Measurements from ENCODE around the gene PREPL.

The PREPL gene

GRCh38 chr2:44377486-44377885 lies 16.2 kb upstream of the PREPL start:
- in situ Hi-C loops (cut with MboI; ENCODE audit: low pct_unique_long_range_greater_than_20kb, low sequenced_read_pairs, unreplicated experiment), result no loop called here
- no peak for TF ChIP-seq CTCF (IDR thresholded peaks at IDR 0.05; ENCODE audit: extremely low read depth, insufficient read depth, missing control alignments)
- no peak for DNase-seq (ENCODE audit: low spot score)

- in situ Hi-C loops (cut with MboI; ENCODE audit: low pct_unique_long_range_greater_than_20kb, low sequenced_read_pairs, unreplicated experiment), result no loop called here
- no peak for TF ChIP-seq CTCF (IDR thresholded peaks at IDR 0.05; ENCODE audit: extremely low read depth, insufficient read depth, missing control alignments)
- DNase-seq (ENCODE audit: low spot score), result no peak
These were observed 11.0 kb upstream of the PREPL start for GRCh38 chr2:44372246-44372645.

GRCh38 chr2:44371445-44371844 lies 10.2 kb upstream of the PREPL start:
- DNase-seq (ENCODE audit: low spot score), result no peak
- no peak for TF ChIP-seq CTCF (IDR thresholded peaks at IDR 0.05; ENCODE audit: extremely low read depth, insufficient read depth, missing control alignments)
- in situ Hi-C loops (cut with MboI; ENCODE audit: low pct_unique_long_range_greater_than_20kb, low sequenced_read_pairs, unreplicated experiment), result no loop called here

- no peak for TF ChIP-seq CTCF (IDR thresholded peaks at IDR 0.05; ENCODE audit: extremely low read depth, insufficient read depth, missing control alignments)
- DNase-seq (ENCODE audit: low spot score), result no peak
- in situ Hi-C loops (cut with MboI; ENCODE audit: low pct_unique_long_range_greater_than_20kb, low sequenced_read_pairs, unreplicated experiment), result no loop called here
These were observed 8.1 kb upstream of the PREPL start for GRCh38 chr2:44369392-44369791.

GRCh38 chr2:44367591-44367990 lies 6.3 kb upstream of the PREPL start:
- DNase-seq (ENCODE audit: low spot score), result no peak
- in situ Hi-C loops (cut with MboI; ENCODE audit: low pct_unique_long_range_greater_than_20kb, low sequenced_read_pairs, unreplicated experiment), result no loop called here
- no peak for TF ChIP-seq CTCF (IDR thresholded peaks at IDR 0.05; ENCODE audit: extremely low read depth, insufficient read depth, missing control alignments)

GRCh38 chr2:44364604-44365003 lies 3.3 kb upstream of the PREPL start:
- TF ChIP-seq CTCF (IDR thresholded peaks at IDR 0.05; ENCODE audit: extremely low read depth, insufficient read depth, missing control alignments), result no peak
- in situ Hi-C loops (cut with MboI; ENCODE audit: low pct_unique_long_range_greater_than_20kb, low sequenced_read_pairs, unreplicated experiment), result no loop called here
- DNase-seq (ENCODE audit: low spot score), result no peak

Measured in GM13977 (cell line).